ENCODE results near the gene FDPS. TPM values are rescaled to one million over a fixed set of nuclear protein-coding genes. Genes with fewer than 3 reads are reported as not detected.

The FDPS gene
- total and polyA plus RNA-seq, 2 experiments from 2014 or later, result 287 to 366 TPM

DNA sequence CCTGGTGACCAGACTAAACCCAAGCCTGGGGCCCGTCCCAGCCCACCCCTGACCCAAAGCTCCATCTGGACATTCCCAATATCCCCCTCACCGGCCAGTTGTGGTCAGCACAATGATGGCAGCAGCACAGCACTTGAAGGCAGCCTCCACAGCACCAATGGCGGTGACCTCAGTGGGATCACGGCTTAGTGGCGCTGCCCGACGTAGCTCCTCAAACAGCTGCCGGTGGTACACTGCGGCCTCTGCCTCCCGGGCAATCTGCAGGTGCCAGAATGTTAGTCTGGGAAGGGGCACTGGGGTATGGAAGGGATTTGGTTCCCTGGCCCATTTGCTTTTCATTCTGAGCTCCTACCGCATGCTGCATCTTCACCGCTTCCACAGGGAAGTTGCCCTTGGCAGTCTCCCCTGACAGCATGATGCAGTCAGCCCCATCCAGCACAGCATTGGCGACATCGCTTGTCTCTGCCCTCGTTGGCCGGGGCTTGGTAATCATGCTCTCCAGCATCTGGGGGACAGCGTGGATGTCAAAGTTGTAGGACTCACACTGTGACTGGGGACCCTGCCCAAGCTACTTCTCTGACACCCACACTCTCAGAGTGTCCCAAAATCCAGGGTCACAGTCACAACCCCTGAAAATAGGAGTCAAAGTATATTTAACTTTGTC lies 15.4 kb upstream of the FDPS start:
- Histone ChIP-seq H3K4me3 (no peak overlapping the region), H3K9me2 (ENCODE audit: insufficient read depth) (no peaks in the 10 kb centered on the region), H3K27ac (ENCODE audit: low read depth) (no peak overlapping the region), H3K36me3 (ENCODE audit: insufficient read depth) (no peaks in the 10 kb centered on the region), H4K20me1 (replicated peaks; ENCODE audit: insufficient read depth) (no peaks in the 10 kb centered on the region; the same call in 1 of the 2 replicates), H2AFZ (no peak overlapping the region), H3F3A (replicated peaks; ENCODE audit: low read depth) (0 out of 2 replicates have a peak, but pooled peaks cover 11% of the 10 kb centered on the region), H3K79me2 (replicated peaks; ENCODE audit: insufficient read depth) (no peaks in the 10 kb centered on the region), H3K27me3 (ENCODE audit: insufficient read depth) (peaks cover 33% of the 10 kb centered on the region), H3K4me2 (no peak overlapping the region), H3K4me1 (ENCODE audit: insufficient read depth) (peaks cover 17% of the 10 kb centered on the region)
- Mint-ChIP-seq H3K36me3 (ENCODE audit: low read depth) (no peaks in the 10 kb centered on the region; the same call in 2 of the 3 replicates), H3K27ac (no peak overlapping the region), H3K4me3 (no peak overlapping the region), H3K4me1 (peaks cover 29% of the 10 kb centered on the region), H3K9me3 (no peaks in the 10 kb centered on the region), H3K27me3 (ENCODE audit: insufficient read depth, low read depth, poor library complexity) (peaks cover 30% of the 10 kb centered on the region)
- ATAC-seq (no peak), DNase-seq (ENCODE audit: low spot score) (no peak)
- no peak for TF ChIP-seq EZH2phosphoT487 (IDR thresholded peaks at IDR 0.05; ENCODE audit: unreplicated experiment)
- TF ChIP-seq, protein P1, sequence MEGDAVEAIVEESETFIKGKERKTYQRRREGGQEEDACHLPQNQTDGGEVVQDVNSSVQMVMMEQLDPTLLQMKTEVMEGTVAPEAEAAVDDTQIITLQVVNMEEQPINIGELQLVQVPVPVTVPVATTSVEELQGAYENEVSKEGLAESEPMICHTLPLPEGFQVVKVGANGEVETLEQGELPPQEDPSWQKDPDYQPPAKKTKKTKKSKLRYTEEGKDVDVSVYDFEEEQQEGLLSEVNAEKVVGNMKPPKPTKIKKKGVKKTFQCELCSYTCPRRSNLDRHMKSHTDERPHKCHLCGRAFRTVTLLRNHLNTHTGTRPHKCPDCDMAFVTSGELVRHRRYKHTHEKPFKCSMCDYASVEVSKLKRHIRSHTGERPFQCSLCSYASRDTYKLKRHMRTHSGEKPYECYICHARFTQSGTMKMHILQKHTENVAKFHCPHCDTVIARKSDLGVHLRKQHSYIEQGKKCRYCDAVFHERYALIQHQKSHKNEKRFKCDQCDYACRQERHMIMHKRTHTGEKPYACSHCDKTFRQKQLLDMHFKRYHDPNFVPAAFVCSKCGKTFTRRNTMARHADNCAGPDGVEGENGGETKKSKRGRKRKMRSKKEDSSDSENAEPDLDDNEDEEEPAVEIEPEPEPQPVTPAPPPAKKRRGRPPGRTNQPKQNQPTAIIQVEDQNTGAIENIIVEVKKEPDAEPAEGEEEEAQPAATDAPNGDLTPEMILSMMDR (conservative IDR thresholded peaks at IDR 0.05; ENCODE audit: low read depth in 2 of 2), result no peak
- TF ChIP-seq EZH2 (IDR thresholded peaks at IDR 0.05; ENCODE audit: low read depth, unreplicated experiment), result no peak
- no peak for TF ChIP-seq CREB1 (CRISPR knock-in tag; IDR thresholded peaks at IDR 0.05; ENCODE audit: low read depth)
- no peak for TF ChIP-seq JUNB (IDR thresholded peaks at IDR 0.05; ENCODE audit: unreplicated experiment)
- no peak for TF ChIP-seq NANOG (IDR thresholded peaks at IDR 0.05; ENCODE audit: borderline replicate concordance)
- TF ChIP-seq, protein P2, sequence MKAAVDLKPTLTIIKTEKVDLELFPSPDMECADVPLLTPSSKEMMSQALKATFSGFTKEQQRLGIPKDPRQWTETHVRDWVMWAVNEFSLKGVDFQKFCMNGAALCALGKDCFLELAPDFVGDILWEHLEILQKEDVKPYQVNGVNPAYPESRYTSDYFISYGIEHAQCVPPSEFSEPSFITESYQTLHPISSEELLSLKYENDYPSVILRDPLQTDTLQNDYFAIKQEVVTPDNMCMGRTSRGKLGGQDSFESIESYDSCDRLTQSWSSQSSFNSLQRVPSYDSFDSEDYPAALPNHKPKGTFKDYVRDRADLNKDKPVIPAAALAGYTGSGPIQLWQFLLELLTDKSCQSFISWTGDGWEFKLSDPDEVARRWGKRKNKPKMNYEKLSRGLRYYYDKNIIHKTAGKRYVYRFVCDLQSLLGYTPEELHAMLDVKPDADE (IDR thresholded peaks at IDR 0.05), result no peak
- no peak for TF ChIP-seq ZNF331 (CRISPR knock-in tag; IDR thresholded peaks at IDR 0.05; ENCODE audit: low read depth)
- no peak for TF ChIP-seq ZNF114 (CRISPR knock-in tag; IDR thresholded peaks at IDR 0.05)
- TF ChIP-seq, protein P3, sequence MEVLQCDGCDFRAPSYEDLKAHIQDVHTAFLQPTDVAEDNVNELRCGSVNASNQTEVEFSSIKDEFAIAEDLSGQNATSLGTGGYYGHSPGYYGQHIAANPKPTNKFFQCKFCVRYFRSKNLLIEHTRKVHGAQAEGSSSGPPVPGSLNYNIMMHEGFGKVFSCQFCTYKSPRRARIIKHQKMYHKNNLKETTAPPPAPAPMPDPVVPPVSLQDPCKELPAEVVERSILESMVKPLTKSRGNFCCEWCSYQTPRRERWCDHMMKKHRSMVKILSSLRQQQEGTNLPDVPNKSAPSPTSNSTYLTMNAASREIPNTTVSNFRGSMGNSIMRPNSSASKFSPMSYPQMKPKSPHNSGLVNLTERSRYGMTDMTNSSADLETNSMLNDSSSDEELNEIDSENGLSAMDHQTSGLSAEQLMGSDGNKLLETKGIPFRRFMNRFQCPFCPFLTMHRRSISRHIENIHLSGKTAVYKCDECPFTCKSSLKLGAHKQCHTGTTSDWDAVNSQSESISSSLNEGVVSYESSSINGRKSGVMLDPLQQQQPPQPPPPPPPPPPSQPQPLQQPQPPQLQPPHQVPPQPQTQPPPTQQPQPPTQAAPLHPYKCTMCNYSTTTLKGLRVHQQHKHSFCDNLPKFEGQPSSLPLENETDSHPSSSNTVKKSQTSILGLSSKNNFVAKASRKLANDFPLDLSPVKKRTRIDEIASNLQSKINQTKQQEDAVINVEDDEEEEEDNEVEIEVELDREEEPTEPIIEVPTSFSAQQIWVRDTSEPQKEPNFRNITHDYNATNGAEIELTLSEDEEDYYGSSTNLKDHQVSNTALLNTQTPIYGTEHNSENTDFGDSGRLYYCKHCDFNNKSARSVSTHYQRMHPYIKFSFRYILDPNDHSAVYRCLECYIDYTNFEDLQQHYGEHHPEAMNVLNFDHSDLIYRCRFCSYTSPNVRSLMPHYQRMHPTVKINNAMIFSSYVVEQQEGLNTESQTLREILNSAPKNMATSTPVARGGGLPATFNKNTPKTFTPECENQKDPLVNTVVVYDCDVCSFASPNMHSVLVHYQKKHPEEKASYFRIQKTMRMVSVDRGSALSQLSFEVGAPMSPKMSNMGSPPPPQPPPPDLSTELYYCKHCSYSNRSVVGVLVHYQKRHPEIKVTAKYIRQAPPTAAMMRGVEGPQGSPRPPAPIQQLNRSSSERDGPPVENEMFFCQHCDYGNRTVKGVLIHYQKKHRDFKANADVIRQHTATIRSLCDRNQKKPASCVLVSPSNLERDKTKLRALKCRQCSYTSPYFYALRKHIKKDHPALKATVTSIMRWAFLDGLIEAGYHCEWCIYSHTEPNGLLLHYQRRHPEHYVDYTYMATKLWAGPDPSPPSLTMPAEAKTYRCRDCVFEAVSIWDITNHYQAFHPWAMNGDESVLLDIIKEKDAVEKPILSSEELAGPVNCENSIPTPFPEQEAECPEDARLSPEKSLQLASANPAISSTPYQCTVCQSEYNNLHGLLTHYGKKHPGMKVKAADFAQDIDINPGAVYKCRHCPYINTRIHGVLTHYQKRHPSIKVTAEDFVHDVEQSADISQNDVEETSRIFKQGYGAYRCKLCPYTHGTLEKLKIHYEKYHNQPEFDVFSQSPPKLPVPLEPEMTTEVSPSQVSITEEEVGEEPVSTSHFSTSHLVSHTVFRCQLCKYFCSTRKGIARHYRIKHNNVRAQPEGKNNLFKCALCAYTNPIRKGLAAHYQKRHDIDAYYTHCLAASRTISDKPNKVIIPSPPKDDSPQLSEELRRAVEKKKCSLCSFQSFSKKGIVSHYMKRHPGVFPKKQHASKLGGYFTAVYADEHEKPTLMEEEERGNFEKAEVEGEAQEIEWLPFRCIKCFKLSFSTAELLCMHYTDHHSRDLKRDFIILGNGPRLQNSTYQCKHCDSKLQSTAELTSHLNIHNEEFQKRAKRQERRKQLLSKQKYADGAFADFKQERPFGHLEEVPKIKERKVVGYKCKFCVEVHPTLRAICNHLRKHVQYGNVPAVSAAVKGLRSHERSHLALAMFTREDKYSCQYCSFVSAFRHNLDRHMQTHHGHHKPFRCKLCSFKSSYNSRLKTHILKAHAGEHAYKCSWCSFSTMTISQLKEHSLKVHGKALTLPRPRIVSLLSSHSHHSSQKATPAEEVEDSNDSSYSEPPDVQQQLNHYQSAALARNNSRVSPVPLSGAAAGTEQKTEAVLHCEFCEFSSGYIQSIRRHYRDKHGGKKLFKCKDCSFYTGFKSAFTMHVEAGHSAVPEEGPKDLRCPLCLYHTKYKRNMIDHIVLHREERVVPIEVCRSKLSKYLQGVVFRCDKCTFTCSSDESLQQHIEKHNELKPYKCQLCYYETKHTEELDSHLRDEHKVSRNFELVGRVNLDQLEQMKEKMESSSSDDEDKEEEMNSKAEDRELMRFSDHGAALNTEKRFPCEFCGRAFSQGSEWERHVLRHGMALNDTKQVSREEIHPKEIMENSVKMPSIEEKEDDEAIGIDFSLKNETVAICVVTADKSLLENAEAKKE (CRISPR knock-in tag; IDR thresholded peaks at IDR 0.05), result no peak
- TF ChIP-seq POLR2AphosphoS5 (IDR thresholded peaks at IDR 0.05; ENCODE audit: low read depth), result no peak
- TF ChIP-seq STAT1 (IDR thresholded peaks at IDR 0.05; ENCODE audit: unreplicated experiment), result no peak
- TF ChIP-seq, protein P4, sequence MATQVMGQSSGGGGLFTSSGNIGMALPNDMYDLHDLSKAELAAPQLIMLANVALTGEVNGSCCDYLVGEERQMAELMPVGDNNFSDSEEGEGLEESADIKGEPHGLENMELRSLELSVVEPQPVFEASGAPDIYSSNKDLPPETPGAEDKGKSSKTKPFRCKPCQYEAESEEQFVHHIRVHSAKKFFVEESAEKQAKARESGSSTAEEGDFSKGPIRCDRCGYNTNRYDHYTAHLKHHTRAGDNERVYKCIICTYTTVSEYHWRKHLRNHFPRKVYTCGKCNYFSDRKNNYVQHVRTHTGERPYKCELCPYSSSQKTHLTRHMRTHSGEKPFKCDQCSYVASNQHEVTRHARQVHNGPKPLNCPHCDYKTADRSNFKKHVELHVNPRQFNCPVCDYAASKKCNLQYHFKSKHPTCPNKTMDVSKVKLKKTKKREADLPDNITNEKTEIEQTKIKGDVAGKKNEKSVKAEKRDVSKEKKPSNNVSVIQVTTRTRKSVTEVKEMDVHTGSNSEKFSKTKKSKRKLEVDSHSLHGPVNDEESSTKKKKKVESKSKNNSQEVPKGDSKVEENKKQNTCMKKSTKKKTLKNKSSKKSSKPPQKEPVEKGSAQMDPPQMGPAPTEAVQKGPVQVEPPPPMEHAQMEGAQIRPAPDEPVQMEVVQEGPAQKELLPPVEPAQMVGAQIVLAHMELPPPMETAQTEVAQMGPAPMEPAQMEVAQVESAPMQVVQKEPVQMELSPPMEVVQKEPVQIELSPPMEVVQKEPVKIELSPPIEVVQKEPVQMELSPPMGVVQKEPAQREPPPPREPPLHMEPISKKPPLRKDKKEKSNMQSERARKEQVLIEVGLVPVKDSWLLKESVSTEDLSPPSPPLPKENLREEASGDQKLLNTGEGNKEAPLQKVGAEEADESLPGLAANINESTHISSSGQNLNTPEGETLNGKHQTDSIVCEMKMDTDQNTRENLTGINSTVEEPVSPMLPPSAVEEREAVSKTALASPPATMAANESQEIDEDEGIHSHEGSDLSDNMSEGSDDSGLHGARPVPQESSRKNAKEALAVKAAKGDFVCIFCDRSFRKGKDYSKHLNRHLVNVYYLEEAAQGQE (IDR thresholded peaks at IDR 0.05; ENCODE audit: unreplicated experiment), result no peak

All from GM23338 (cell line).